Fibroblast of upper back skin (primary cell): ENCODE data around the gene OR2C1.

Experiments
- DNase-seq: peaks from one replicate; pipeline ENCODE4 v3.0.0-alpha.2; 2013

Gene OR2C1

GRCh38 chr16:3355589-3355988 is at the start of gene OR2C1:
OR2C1 (plus strand) TSS chr16:3355889; CDS start chr16:3355941, 52 bp downstream.
- DNase-seq, result no peak

- no peak for DNase-seq
Measured at GRCh38 chr16:3306078-3306477, 49.6 kb upstream of the OR2C1 start.

GRCh38 chr16:3311496-3311895 is 44.2 kb upstream of the OR2C1 start:
- no peak for DNase-seq

GRCh38 chr16:3317315-3317999 is 38.2 kb upstream of the OR2C1 start:
- DNase-seq, result no peak

GRCh38 chr16:3321816-3322215 is 33.9 kb upstream of the OR2C1 start:
- DNase-seq, result no peak

GRCh38 chr16:3327514-3327913 is 28.2 kb upstream of the OR2C1 start:
- DNase-seq, result no peak

- no peak for DNase-seq
Measured at GRCh38 chr16:3328104-3328503, 27.6 kb upstream of the OR2C1 start.

- no peak for DNase-seq
Measured at GRCh38 chr16:3328643-3329042, 27.0 kb upstream of the OR2C1 start.

GRCh38 chr16:3346041-3346440 is 9.6 kb upstream of the OR2C1 start:
- no peak for DNase-seq

- DNase-seq, result no peak
Measured at GRCh38 chr16:3347586-3347985, 8.1 kb upstream of the OR2C1 start.

GRCh38 chr16:3348547-3349167 is 7.0 kb upstream of the OR2C1 start:
- no peak for DNase-seq

GRCh38 chr16:3349175-3349574 is 6.5 kb upstream of the OR2C1 start:
- no peak for DNase-seq

- DNase-seq, result no peak
Measured at GRCh38 chr16:3356118-3356517, 429 bp downstream of the OR2C1 start.

- DNase-seq, result no peak
Measured at GRCh38 chr16:3358871-3359270, 3.2 kb downstream of the OR2C1 start.

- no peak for DNase-seq
Measured at GRCh38 chr16:3362931-3363330, 7.2 kb downstream of the OR2C1 start.

- no peak for DNase-seq
Measured at GRCh38 chr16:3363793-3364192, 8.1 kb downstream of the OR2C1 start.

GRCh38 chr16:3364774-3365427 is 9.2 kb downstream of the OR2C1 start:
- DNase-seq, result peak; percentile 94

GRCh38 chr16:3369073-3369472 is 13.4 kb downstream of the OR2C1 start:
- no peak for DNase-seq

- no peak for DNase-seq
Measured at GRCh38 chr16:3375680-3376079, 20.0 kb downstream of the OR2C1 start.

GRCh38 chr16:3377917-3378316 is 22.2 kb downstream of the OR2C1 start:
- DNase-seq, result no peak

GRCh38 chr16:3383045-3383448 is 27.4 kb downstream of the OR2C1 start:
- no peak for DNase-seq

GRCh38 chr16:3388325-3388724 is 32.6 kb downstream of the OR2C1 start:
- DNase-seq, result no peak

- no peak for DNase-seq
Measured at GRCh38 chr16:3389663-3390338, 34.1 kb downstream of the OR2C1 start.

- DNase-seq, result no peak
Measured at GRCh38 chr16:3400446-3400778, 44.7 kb downstream of the OR2C1 start.
